GM12801 (cell line): ENCODE results near the gene GPALPP1.

ENCODE experiments used
- TF ChIP-seq, protein P1 (sequence below): IDR thresholded peaks from one replicate; pipeline ENCODE4 v1.5.1; 2011; ENCODE audit warnings: control low read depth; ENCODE audit not compliant: insufficient read length; ENCODE audit errors: extremely low read depth

The GPALPP1 gene

GRCh38 chr13:45055198-45055901 is 66.0 kb downstream of the GPALPP1 start:
- TF ChIP-seq, protein P1, sequence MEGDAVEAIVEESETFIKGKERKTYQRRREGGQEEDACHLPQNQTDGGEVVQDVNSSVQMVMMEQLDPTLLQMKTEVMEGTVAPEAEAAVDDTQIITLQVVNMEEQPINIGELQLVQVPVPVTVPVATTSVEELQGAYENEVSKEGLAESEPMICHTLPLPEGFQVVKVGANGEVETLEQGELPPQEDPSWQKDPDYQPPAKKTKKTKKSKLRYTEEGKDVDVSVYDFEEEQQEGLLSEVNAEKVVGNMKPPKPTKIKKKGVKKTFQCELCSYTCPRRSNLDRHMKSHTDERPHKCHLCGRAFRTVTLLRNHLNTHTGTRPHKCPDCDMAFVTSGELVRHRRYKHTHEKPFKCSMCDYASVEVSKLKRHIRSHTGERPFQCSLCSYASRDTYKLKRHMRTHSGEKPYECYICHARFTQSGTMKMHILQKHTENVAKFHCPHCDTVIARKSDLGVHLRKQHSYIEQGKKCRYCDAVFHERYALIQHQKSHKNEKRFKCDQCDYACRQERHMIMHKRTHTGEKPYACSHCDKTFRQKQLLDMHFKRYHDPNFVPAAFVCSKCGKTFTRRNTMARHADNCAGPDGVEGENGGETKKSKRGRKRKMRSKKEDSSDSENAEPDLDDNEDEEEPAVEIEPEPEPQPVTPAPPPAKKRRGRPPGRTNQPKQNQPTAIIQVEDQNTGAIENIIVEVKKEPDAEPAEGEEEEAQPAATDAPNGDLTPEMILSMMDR: no peak

DNA sequence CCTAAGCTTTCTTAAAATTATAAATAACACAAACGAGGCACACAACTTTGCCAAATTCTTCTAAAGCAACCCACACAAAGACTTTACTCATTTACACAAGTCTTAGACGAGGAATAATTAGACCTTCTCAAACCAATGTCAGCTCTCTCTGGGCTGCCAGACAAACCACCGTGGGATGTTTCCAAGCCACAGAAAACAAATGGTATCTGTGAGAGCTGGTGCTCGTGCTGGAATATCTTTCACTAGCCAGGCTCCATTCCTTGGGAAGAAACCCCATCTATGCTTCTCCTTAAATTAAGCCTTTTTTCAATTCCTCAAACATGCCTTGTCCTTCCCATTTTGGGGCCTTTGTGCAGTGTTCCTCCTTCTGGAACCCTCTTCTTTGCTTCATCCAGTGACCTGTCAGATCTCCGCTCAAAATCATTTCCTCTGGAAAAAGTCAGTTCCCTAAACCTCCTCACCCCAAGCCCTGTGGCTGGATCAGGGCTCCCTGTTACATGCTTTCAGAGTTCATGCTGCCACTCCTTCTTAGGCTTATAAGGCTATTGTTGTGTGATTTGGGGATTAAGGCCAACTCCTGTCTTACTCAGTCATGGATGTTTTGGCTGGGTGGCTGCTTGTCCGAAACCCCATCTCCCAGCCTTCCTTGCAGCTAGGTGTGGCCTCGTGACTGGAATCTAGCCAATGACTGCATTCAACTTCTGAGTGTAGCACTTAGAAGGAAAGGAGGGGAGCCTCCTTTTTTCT is 66.7 kb downstream of the GPALPP1 start:
- TF ChIP-seq, protein P1: no peak

- TF ChIP-seq, protein P1: no peak
Measured at GRCh38 chr13:45060062-45060461, 70.7 kb downstream of the GPALPP1 start.

DNA sequence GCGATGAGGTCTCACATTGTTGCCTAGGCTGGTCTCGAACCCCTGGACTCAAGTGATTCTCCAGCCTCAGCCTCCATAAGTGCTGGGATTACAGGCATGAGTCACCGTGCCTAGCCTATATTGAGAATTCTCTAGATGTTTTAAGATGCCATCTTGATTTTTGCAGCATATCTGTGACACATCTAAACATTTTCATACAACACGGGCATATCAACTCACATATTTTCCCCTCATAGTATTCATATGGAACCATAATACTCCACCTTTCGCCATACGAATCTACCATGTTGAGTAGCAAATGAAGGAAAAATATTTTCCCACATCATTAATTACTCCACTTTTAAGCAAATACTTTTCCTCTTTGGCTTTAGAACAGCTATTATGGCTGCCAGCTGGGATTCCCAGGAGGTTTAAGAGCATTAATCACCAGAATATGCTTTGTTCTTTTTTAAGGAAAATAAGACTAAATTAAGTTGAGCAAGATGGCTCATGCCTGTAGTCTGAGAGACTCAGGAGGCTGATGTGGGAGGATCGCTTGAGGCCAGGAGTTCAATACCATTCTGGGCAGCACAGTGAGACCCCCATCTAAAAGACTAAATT is 74.0 kb downstream of the GPALPP1 start:
- TF ChIP-seq, protein P1: no peak

DNA sequence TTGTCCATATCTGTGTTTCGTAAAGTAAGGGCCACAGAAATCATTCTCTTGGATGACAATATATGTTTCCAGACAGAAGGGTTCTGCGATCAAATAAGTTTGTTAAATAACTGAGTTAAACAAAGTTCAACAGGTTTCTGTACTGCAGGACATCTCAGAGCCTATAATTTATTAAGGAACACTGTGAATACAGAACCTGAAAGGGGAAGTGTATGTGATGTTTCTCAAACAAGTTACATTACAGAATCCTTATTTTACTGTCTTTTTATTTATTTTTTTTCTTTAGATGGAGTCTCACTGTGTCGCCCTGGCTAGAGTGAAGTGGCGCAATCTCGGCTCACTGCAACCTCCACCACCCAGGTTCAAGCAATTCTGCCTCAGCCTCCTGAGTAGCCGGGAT is 75.6 kb downstream of the GPALPP1 start:
- TF ChIP-seq, protein P1: no peak

DNA sequence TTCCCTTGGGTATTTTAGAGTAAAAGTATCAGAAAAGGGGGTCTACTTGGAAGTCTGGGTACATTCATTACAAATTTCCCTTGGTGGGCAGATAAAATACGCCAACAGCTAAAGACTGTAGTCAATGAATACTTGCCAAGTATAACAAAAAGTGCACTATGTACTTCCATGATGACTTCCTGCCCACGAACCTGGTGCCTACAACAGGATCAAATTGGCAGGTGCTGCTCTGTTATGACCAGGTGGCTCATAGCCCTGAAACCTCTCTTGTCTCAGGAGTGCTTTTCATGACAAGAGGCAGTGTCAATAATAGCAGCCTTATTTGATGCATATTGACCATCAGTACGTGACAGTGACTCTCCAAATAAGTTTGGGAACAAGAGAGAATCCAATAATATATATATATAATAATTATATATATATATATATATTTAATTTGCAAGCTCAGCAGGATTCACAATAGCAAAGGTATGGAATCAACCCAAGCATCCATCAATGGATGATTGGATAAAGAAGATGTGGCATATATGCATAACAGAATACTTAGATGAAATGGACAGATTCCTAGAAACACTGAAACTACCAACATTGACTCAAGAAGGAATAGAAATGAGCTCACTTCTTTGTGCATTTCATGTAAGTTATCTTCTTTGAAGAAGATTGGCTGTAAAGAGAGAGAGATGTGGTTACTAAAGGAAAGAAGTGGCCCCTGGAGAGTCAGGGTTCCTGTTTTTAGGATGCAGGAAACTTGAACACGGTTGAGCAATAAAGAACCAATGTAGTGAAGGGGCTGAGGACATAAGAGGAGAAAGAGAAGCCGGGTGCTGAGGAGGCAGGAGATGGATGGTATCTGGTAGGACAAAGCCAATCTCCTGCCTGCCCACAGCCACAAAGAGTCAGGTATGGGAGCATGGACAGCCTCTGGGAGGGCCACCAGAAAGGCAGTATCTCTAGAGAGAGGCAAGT is 79.0 kb downstream of the GPALPP1 start:
- TF ChIP-seq, protein P1: no peak
